Uterus (tissue), 4 donors: Measurements from ENCODE around the gene PRSS21. TPM values are rescaled to one million over a fixed set of nuclear protein-coding genes. Genes with fewer than 3 reads are reported as not detected.

Source experiments
- DNase-seq, 2 donors: peaks; one replicate each; pipeline ENCODE4 v3.0.0-alpha.2; 2019 to 2020
- H3K27ac ChIP-seq, 2 donors: fragments of 200-600 bp; sonication (generic); 1 replicate in 1 of 2; 2 replicates in 1 of 2; pipeline ENCODE4 v1.5.1; 2016 to 2018
- H3K27me3 ChIP-seq, 2 donors: fragments of 200-600 bp; sonication (generic); one replicate each; pipeline ENCODE4 v1.5.1; 2018 to 2019; ENCODE audit warnings: control low read depth in 1 of 2
- H3K36me3 ChIP-seq, 2 donors: fragments of 200-600 bp; sonication (generic); one replicate each; pipeline ENCODE4 v1.5.1; 2019; ENCODE audit warnings: control low read depth in 1 of 2
- H3K4me1 ChIP-seq, 2 donors: fragments of 200-600 bp; sonication (generic); one replicate each; pipeline ENCODE4 v1.5.1; 2018 to 2019; ENCODE audit warnings: control low read depth in 1 of 2
- H3K4me3 ChIP-seq, 2 donors: fragments of 200-600 bp; sonication (generic); 1 replicate in 1 of 2; 2 replicates in 1 of 2; pipeline ENCODE4 v1.5.1; 2018 to 2019; ENCODE audit warnings: mild to moderate bottlenecking in 1 of 2
- H3K9me3 ChIP-seq, 2 donors: fragments of 200-600 bp; sonication (generic); one replicate each; pipeline ENCODE4 v1.5.1; 2019; ENCODE audit warnings: control low read depth in 1 of 2
- POLR2A ChIP-seq, 2 donors: fragments of 450-650 bp; IDR thresholded peaks; one replicate each; pipeline ENCODE4 v1.6.1; 2016; ENCODE audit warnings: antibody characterized with exemption in 2 of 2, mild to moderate bottlenecking in 1 of 2, moderate library complexity in 1 of 2
- intact Hi-C: fragments of 100-400 bp; cut with DNase I; formaldehyde crosslinking; loops from one replicate; pipeline ENCODE4 v1.15.1; 2023; ENCODE audit warnings: low total_unique reads
- total RNA-seq, 4 donors: library from RNA; depleted of rRNA in 3 of 4; stranded (reverse); fragments of >200 nt in 3 of 4; gene quantifications; one replicate each; pipeline versions ENCODE4 v1.1.0 to v1.2.4, GENCODE V29; 2014 to 2023
- TF ChIP-seq, protein P1 (sequence below), 4 experiments: fragments of 200-600 bp in 2 of 4; fragments of 450-650 bp in 2 of 4; sonication (generic) in 2 of 4; IDR thresholded peaks; one replicate each; pipeline ENCODE4 v1.5.1; 2016 to 2019; ENCODE audit warnings: antibody characterized with exemption in 4 of 4, mild to moderate bottlenecking in 2 of 4, moderate library complexity in 1 of 4
- donor health status: DM: yes; HTN: yes; CAD: no.

Gene PRSS21
- total RNA-seq, 4 donors from 2014 or later: not detected

DNA sequence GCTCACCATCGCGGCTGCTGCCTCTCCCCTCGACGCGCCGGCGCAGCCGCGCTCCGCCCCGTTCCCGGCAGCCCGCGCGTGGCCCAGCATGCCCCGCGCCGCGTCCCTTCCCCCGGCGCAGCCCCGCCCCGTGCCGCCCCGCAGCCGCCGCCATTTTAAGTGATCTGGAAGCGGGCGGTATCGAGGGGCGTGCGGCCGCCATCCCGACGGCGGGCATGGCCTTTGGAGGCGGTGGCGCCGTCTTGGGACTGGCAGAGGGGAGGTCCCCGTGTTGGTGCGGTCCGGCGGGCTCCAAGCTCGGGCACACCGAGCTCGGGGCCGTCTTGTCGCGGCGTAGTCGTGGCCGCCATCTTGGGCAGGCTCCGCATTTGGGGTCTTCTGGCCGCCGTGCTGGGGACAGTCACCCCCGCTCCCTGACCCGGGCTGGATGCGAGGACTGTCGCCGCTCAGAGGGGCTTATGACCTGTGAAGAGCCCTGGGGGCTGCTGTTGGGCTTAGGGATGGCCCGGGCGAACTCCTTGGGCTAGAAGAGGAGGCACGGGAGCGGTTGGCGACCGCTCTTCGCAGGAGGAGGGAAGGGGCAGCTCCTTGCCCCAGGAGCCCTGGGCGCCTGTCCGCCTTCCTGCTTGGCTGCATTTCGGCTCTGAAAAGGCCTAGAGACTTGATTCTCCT lies 39.7 kb upstream of the PRSS21 start, which contains the start of gene ELOB:
Gene ELOB (minus strand): TSS at position 50 of the 672 bp plus-strand sequence. CDS start 41 bp downstream, at position 9.
- Histone ChIP-seq H3K4me1 (no peaks in the 10 kb centered on the region), H3K36me3 (no peaks in the 10 kb centered on the region), H3K27me3 (no peaks in the 10 kb centered on the region), H3K27ac (peak within 1 kb of the TSS; percentile 100), H3K4me3 (peak within 1 kb of the TSS; percentile 99 to 100), H3K9me3 (no peaks in the 10 kb centered on the region)
- intact Hi-C loops: no loop called here
- TF ChIP-seq, protein P1, sequence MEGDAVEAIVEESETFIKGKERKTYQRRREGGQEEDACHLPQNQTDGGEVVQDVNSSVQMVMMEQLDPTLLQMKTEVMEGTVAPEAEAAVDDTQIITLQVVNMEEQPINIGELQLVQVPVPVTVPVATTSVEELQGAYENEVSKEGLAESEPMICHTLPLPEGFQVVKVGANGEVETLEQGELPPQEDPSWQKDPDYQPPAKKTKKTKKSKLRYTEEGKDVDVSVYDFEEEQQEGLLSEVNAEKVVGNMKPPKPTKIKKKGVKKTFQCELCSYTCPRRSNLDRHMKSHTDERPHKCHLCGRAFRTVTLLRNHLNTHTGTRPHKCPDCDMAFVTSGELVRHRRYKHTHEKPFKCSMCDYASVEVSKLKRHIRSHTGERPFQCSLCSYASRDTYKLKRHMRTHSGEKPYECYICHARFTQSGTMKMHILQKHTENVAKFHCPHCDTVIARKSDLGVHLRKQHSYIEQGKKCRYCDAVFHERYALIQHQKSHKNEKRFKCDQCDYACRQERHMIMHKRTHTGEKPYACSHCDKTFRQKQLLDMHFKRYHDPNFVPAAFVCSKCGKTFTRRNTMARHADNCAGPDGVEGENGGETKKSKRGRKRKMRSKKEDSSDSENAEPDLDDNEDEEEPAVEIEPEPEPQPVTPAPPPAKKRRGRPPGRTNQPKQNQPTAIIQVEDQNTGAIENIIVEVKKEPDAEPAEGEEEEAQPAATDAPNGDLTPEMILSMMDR (IDR thresholded peaks at IDR 0.05): no peak
- peak; percentile 59 to 90 for TF ChIP-seq POLR2A (IDR thresholded peaks at IDR 0.05)
- peak; percentile 80 to 88 for DNase-seq

DNA sequence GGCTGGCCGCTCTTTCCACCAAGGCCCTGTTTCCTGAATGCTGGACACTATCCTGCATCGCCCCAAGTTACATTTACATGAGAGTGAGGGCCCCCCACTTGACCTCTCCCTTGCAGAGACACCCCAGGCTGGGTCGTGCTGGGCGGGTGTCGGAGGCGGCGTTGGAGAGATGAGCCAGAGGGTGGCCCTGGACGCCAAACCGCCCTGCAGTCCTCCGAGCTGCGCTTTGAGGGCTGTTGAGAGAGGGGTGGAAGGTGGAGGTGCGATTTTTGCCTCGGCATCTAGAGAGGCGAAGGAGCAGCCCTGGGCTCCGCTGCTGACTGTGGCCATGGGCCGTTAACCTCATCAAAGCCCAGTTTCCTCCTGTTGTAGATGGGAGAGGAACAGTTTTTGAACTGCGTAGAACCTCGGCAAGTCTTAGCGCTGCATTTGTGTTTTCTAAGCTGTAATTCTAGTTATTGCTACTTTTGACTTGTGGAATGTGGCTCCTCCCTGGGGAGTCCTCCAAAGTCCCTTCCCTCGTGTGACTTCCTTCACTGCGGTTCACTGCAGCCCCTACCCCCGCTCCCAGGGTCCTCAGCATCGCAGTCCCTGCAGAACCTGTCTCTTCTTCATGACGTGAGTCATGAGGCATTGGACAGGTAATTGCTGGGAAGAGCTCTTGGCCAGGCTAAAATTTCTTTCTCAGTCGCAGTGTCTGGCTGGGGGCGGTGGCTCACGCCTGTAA lies 39.0 kb upstream of the PRSS21 start:
- peak overlapping the region; percentile 99 to 100 for H3K4me3 ChIP-seq
- H3K4me1 ChIP-seq: no peaks in the 10 kb centered on the region
- no peaks in the 10 kb centered on the region for H3K36me3 ChIP-seq
- TF ChIP-seq, protein P1 (IDR thresholded peaks at IDR 0.05): no peak
- TF ChIP-seq POLR2A (IDR thresholded peaks at IDR 0.05): no peak
- no peaks in the 10 kb centered on the region for H3K27me3 ChIP-seq
- H3K27ac ChIP-seq: peak overlapping the region; percentile 100
- H3K9me3 ChIP-seq: no peaks in the 10 kb centered on the region
- intact Hi-C loops: no loop called here
- no peak for DNase-seq

DNA sequence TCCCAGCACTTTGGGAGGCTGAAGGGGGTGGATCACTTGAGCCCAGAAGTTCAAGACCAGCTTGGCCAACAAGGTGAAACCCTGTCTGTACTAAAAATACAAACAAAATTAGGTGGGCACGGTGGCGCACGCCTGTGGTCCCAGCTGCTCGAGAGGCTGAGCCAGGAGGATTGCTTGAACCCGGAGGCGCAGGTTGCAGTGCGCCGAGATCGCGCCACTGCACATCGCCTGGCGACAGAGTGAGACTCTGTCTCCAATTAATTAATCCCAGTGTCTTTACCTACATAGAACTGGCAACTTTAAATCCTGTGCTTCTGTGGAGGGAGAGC lies 38.4 kb upstream of the PRSS21 start:
- Histone ChIP-seq H3K27ac (peak overlapping the region; percentile 100), H3K27me3 (no peaks in the 10 kb centered on the region), H3K4me1 (no peaks in the 10 kb centered on the region), H3K4me3 (peak overlapping the region in 1 of 2 donors; percentile 99), H3K9me3 (no peaks in the 10 kb centered on the region), H3K36me3 (no peaks in the 10 kb centered on the region)
- DNase-seq: peak in 1 of 2 donors; percentile 14
- TF ChIP-seq POLR2A (IDR thresholded peaks at IDR 0.05): no peak
- TF ChIP-seq, protein P1 (IDR thresholded peaks at IDR 0.05): no peak
- intact Hi-C loops: no loop called here

DNA sequence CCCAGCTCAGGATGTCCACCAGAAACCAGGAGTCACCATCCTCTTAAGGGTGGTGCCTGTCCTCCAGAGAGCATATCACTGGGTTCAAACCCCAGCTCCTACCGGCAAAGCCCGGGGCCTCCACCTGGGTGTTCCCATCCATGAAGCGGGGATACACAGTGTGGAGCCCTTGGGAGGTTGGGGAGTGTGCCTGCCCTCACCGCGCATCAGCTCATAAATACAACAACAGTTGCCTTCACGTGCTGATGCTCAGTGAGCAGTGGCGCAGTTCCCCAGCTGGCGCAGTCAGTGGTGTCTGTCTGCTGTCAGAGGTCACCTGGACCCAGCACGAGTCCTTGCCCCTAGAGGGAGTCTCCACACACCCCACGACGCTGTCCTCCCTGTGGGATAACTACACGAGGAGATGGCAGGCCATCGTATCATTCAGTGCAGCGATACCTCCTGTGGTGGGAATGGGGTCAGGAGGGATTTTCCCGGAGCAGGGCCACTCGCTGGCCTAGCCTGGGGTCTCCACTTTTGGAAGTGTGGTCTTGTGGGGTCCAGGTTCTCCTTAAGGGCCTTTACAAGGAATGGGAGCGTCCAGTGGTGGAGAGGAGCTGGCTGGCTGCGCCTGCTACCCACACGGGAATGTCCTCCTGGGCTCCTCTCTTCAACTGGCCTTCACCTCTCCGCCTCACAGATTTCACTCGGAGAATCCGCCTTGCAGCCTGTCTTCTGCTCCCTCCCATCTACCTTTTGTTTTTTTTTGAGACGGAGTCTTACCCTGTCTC lies 37.7 kb upstream of the PRSS21 start:
- Histone ChIP-seq H3K36me3 (no peaks in the 10 kb centered on the region), H3K4me1 (no peaks in the 10 kb centered on the region), H3K27ac (peak overlapping the region in 1 of 2 donors; percentile 100), H3K27me3 (no peaks in the 10 kb centered on the region), H3K9me3 (no peaks in the 10 kb centered on the region), H3K4me3 (no peak overlapping the region)
- intact Hi-C loops: no loop called here
- TF ChIP-seq POLR2A (IDR thresholded peaks at IDR 0.05): no peak
- TF ChIP-seq, protein P1 (IDR thresholded peaks at IDR 0.05): no peak
- peak; percentile 13 to 15 for DNase-seq
